CD8-positive, alpha-beta memory T cell (primary cell): ENCODE data around the gene ZFC3H1. TPM values are rescaled to one million over a fixed set of nuclear protein-coding genes. Genes with fewer than 3 reads are reported as not detected.
"Not testable (repeated sequence)": the region's sequence is repeated elsewhere in the genome, so short reads cannot be mapped to it uniquely, and the experiment has no call there.

Source experiments
- CTCF ChIA-PET: fragments of 350-600 bp; sonication (Branson Sonifier 250); formaldehyde crosslinking; loops from one replicate; lab custom pipeline; 2021; ENCODE audit warnings: antibody characterized with exemption; lab: Charles Lee
- POLR2A ChIA-PET: fragments of 350-600 bp; sonication (Branson Sonifier 250); formaldehyde crosslinking; loops from one replicate; lab custom pipeline; 2021; ENCODE audit warnings: antibody characterized with exemption; lab: Charles Lee
- DNase-seq, 5 donors: peaks; one replicate each; pipeline versions ENCODE4 v3.0.0 to v3.0.0-alpha.2; 2020 to 2022; ENCODE audit warnings: mixed read lengths in 1 of 5
- H3K27ac ChIP-seq: one replicate; pipeline ENCODE4 v1.7.0; 2013; ENCODE audit warnings: low read depth, mild to moderate bottlenecking, low read length, moderate library complexity
- H3K27me3 ChIP-seq: 2 replicates; pipeline ENCODE4 v1.7.0; 2013; ENCODE audit warnings: low read length, mild to moderate bottlenecking; ENCODE audit not compliant: insufficient read depth, poor library complexity, severe bottlenecking
- H3K36me3 ChIP-seq: 2 replicates; pipeline ENCODE4 v1.7.0; 2013; ENCODE audit warnings: mild to moderate bottlenecking, low read length, moderate library complexity; ENCODE audit not compliant: insufficient read depth
- H3K4me1 ChIP-seq: 2 replicates; pipeline ENCODE4 v1.7.0; 2013; ENCODE audit warnings: mild to moderate bottlenecking, low read length, moderate library complexity; ENCODE audit not compliant: insufficient read depth
- H3K4me3 ChIP-seq: 2 replicates; pipeline ENCODE4 v1.7.0; 2013; ENCODE audit warnings: mild to moderate bottlenecking, low read length
- H3K9me3 ChIP-seq: 2 replicates; pipeline ENCODE4 v1.7.0; 2013; ENCODE audit warnings: mild to moderate bottlenecking, low read length
- H3K27ac Mint-ChIP-seq, 8 donors: one replicate each; pipeline ENCODE4 v1.8.0; 2020 to 2021; ENCODE audit warnings: mixed read lengths in 8 of 8, mild to moderate bottlenecking in 6 of 8, inconsistent platforms in 3 of 8, moderate library complexity in 3 of 8
- H3K27me3 Mint-ChIP-seq, 2 donors: one replicate each; pipeline ENCODE4 v1.8.0; 2020 to 2021; ENCODE audit warnings: mixed read lengths in 2 of 2, mild to moderate bottlenecking in 1 of 2, moderate library complexity in 1 of 2
- H3K36me3 Mint-ChIP-seq, 3 donors: one replicate each; pipeline ENCODE4 v1.8.0; 2020 to 2021; ENCODE audit warnings: mixed read lengths in 3 of 3, inconsistent platforms in 1 of 3, mild to moderate bottlenecking in 1 of 3
- H3K4me1 Mint-ChIP-seq, 3 donors: one replicate each; pipeline ENCODE4 v1.8.0; 2020 to 2021; ENCODE audit warnings: mixed read lengths in 3 of 3, inconsistent platforms in 1 of 3, mild to moderate bottlenecking in 1 of 3
- H3K4me3 Mint-ChIP-seq, 7 donors: one replicate each; pipeline ENCODE4 v1.8.0; 2020 to 2021; ENCODE audit warnings: mixed read lengths in 7 of 7, mild to moderate bottlenecking in 6 of 7, moderate library complexity in 4 of 7, inconsistent platforms in 2 of 7
- H3K9me3 Mint-ChIP-seq, 5 donors: one replicate each; pipeline ENCODE4 v1.8.0; 2020 to 2022; ENCODE audit warnings: mixed read lengths in 5 of 5, mild to moderate bottlenecking in 3 of 5, moderate library complexity in 2 of 5, inconsistent platforms in 1 of 5
- polyA plus RNA-seq: library from polyadenylated mRNA; unstranded; fragments of 300-500 nt; fragmentation: Illumina TruSeq; gene quantifications from one replicate; pipeline ENCODE4 v1.2.3, GENCODE V29; 2021
- total RNA-seq, 2 experiments: library from RNA; stranded (reverse); gene quantifications; one replicate each; pipeline ENCODE4 v1.2.3, GENCODE V29; 2021

ZFC3H1 gene
- total and polyA plus RNA-seq, 3 experiments from 2014 or later = 27.9 to 42.6 (median 37.5) TPM

DNA sequence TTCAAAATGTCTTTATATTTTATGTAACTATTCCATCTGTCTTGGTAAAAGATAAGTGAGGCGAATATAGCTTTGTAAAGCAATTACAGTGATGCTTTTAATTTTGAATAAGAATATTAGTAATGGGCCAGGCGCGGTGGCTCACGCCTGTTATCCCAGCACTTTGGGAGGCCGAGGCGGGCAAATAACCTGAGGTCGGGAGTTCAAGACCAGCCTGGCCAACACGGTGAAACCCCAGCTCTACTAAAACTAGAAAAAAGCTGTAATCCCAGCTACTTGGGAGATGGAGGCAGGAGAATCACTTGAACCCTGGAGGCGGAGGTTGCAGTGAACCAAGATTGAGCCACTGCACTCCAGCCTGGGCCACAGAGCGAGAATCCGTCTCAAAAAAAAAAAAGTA is 23.5 kb upstream of the ZFC3H1 start:
- not testable (repeated sequence) for H3K27me3 Mint-ChIP-seq

DNA sequence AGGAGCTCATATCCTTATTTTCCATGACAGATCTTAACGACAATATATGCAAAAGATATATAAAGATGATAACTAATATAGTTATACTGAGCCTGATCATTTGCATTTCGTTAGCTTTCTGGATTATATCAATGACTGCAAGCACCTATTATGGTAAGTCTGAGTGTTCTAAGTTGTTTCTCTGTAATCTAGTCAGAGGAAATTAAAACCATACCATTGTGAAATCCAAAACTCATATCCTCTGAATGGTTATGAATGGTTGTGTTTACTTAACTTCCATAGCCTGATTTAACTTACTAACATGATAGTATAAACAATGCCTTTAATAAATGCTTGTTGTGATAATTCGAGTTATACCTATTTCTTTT is 23.0 kb upstream of the ZFC3H1 start:
- H3K36me3 Mint-ChIP-seq = peaks cover 0 to 11% (median 0%) of the 10 kb centered on the region in 3 donors
- H3K27ac Mint-ChIP-seq = peak overlapping the region; percentile 58 to 97 (median 94)
- CTCF ChIA-PET = interaction anchor here (1.6 to 3.8 kb wide), 6 partner anchors 9 to 152 kb away, joined by 5 to 34 read pairs (median 10); partner anchors contain the start of genes THAP2 and ZFC3H1

More for the DNA sequence above, 23.5 kb upstream of the ZFC3H1 start:
- Mint-ChIP-seq H3K4me1 (peaks cover 20 to 52% (median 42%) of the 10 kb centered on the region in 3 donors), H3K4me3 (peak overlapping the region in 5 of 7 donors; percentile 41 to 95 (median 90)), H3K36me3 (peaks cover 0 to 13% (median 3%) of the 10 kb centered on the region in 3 donors)
- H3K9me3 Mint-ChIP-seq, H3K27me3 ChIP-seq, H3K9me3 ChIP-seq, H3K27ac Mint-ChIP-seq, H3K36me3 ChIP-seq, H3K4me3 ChIP-seq, DNase-seq: not testable (repeated sequence)
- ChIA-PET CTCF (interaction anchor here (1.0 to 3.7 kb wide), 2 partner anchors 23 to 59 kb away, joined by 3 to 15 read pairs; partner anchors contain the start of gene THAP2), POLR2A (interaction anchor here (0.7 to 5.0 kb wide), 4 partner anchors 24 to 152 kb away, joined by 3 to 74 read pairs (median 12); partner anchors contain the start of genes RAB21, TBC1D15, THAP2 and ZFC3H1)
- Histone ChIP-seq H3K4me1 (peaks cover 24% of the 10 kb centered on the region), H3K27ac (peak overlapping the region; percentile 77)

DNA sequence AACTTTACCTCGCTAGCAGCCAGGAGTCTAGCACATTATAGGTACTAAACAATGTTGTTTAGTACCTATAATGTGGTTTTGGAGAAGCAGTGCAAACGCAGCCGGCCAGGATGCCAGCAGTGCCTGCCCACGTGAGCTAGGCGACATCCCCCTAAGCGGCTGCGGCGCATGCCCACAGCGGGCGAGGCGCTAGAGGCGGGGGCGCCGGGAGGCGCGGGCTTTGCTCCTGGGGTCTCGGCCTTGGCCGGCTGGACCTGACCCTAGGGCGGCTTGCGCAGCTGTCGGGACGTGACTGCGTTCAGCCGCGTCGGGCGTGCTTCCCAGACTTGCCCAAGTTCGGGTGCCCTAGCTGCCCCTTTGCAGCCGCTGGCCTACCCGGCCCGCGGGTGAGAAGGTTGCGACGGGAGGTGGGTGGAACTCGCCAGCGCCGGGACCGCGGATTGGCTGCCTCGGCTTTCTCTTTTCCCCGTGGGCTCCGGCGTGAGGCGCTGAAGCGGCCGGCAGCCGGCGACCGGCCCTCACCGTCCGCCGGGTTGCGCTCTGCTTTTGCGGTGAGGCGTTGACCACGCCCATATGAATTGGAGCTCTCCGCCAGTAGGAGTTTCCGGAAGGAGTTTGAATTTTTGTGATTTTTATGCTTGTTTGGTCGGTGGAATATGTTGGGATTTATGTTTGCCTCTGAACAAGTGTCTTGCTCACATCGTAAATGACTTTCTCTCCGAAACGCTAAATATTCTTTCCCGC is 22.4 kb upstream of the ZFC3H1 start, which contains the start of gene TMEM19:
Gene TMEM19 (plus strand): TSS at position 169 of the 744 bp plus-strand sequence. CDS start 599 bp downstream, outside the sequence.
- Histone ChIP-seq H3K4me1 (peaks cover 24% of the 10 kb centered on the region), H3K4me3 (peak within 1 kb of the TSS; percentile 87), H3K27me3 (no peaks in the 10 kb centered on the region), H3K9me3 (no peaks in the 10 kb centered on the region), H3K36me3 (no peaks in the 10 kb centered on the region), H3K27ac (peak within 1 kb of the TSS; percentile 77)
- H3K36me3 Mint-ChIP-seq = peaks cover 0 to 9% (median 0%) of the 10 kb centered on the region in 3 donors
- peak within 1 kb of the TSS; percentile 58 to 97 (median 94) for H3K27ac Mint-ChIP-seq
- peak within 1 kb of the TSS; percentile 90 to 96 (median 93) for H3K4me3 Mint-ChIP-seq
- H3K4me1 Mint-ChIP-seq = peaks cover 20 to 48% (median 37%) of the 10 kb centered on the region in 3 donors
- peaks cover 0 to 2% of the 10 kb centered on the region in 2 donors for H3K27me3 Mint-ChIP-seq
- POLR2A ChIA-PET = interaction anchor here (0.5 to 5.0 kb wide), 11 partner anchors 8 to 160 kb away, joined by 3 to 74 read pairs (median 5); partner anchors contain the start of genes RAB21, TBC1D15, THAP2 and ZFC3H1
- CTCF ChIA-PET = interaction anchor here (1.0 to 3.8 kb wide), 10 partner anchors 9 to 152 kb away, joined by 3 to 34 read pairs (median 5); partner anchors contain the start of genes THAP2 and ZFC3H1
- H3K9me3 Mint-ChIP-seq = no peaks in the 10 kb centered on the region
- peak; percentile 74 to 90 (median 85) for DNase-seq

More for the DNA sequence above, 23.0 kb upstream of the ZFC3H1 start:
- Histone ChIP-seq H3K36me3 (no peaks in the 10 kb centered on the region), H3K4me3 (peak overlapping the region; percentile 87), H3K27ac (peak overlapping the region; percentile 77), H3K27me3 (no peaks in the 10 kb centered on the region), H3K4me1 (peaks cover 24% of the 10 kb centered on the region), H3K9me3 (no peaks in the 10 kb centered on the region)
- no peak for DNase-seq
- peaks cover 0 to 2% of the 10 kb centered on the region in 2 donors for H3K27me3 Mint-ChIP-seq
- POLR2A ChIA-PET = interaction anchor here (0.5 to 5.0 kb wide), 7 partner anchors 23 to 160 kb away, joined by 3 to 74 read pairs (median 5); partner anchors contain the start of genes RAB21, TBC1D15, THAP2 and ZFC3H1
- H3K4me3 Mint-ChIP-seq = peak overlapping the region; percentile 90 to 96 (median 93)
- H3K4me1 Mint-ChIP-seq = peaks cover 20 to 50% (median 39%) of the 10 kb centered on the region in 3 donors
- H3K9me3 Mint-ChIP-seq = no peaks in the 10 kb centered on the region

DNA sequence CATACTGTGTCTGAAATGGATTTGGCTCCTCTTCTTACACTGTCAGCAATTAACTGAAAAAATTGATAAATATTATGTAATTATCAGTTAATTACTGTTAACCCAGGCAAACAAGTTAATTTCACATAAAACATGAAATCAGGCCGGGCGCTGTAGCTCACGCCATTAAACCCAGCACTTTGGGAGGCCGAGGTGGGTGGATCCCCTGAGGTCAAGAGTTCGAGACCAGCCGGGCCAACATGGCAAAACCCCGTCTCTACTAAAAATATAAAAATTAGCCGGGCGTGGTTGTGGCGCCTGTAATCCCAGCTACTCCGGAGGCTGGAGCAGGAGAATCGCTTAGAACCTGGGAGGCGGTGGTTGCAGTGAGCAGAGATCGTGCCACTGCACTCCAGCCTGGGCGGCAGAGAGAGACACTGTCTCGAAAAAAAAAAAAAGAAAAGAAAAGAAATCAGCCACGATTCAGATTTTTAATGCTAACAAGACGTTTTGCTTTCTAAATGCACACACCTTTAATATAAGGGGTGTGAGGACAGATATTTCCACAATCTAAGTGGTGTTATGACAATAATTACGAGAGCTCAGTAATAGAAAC is 21.8 kb upstream of the ZFC3H1 start:
- peaks cover 20 to 48% (median 37%) of the 10 kb centered on the region in 3 donors for H3K4me1 Mint-ChIP-seq

DNA sequence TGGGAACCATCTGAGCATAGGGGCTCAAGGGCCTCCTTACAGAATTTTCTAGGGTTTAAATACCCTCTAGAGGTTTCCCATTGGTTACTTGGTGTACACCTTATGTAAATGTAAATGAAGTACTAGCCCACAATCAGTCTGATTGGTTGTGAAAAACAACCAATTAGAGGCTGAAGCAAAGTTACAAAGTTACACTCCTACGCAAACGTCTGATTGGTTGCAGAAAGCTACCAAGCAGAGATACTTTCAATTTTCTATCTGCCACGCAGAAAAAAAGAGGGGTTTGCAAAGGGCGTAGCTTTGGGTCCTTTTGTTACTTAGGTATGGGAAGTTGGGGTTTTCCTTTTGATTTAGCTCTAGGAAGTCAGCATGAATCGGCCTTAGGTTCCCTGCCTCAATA is 20.4 kb upstream of the ZFC3H1 start:
- Histone ChIP-seq H3K4me3 (peak overlapping the region; percentile 3), H3K4me1 (peaks cover 24% of the 10 kb centered on the region), H3K36me3 (no peaks in the 10 kb centered on the region), H3K9me3 (no peaks in the 10 kb centered on the region), H3K27me3 (no peaks in the 10 kb centered on the region), H3K27ac (no peak overlapping the region)
- Mint-ChIP-seq H3K36me3 (peaks cover 0 to 4% (median 0%) of the 10 kb centered on the region in 3 donors), H3K4me1 (peaks cover 16 to 40% (median 29%) of the 10 kb centered on the region in 3 donors), H3K9me3 (no peaks in the 10 kb centered on the region), H3K4me3 (peak overlapping the region in 6 of 7 donors; percentile 18 to 60 (median 34)), H3K27me3 (peaks cover 0 to 2% of the 10 kb centered on the region in 2 donors), H3K27ac (peak overlapping the region in 2 of 8 donors; percentile 17 to 36)
- DNase-seq = peak in 1 of 5 donors; percentile 59
- CTCF ChIA-PET = interaction anchor here (3.8 kb wide), 1 partner anchor 20 kb away, joined by 34 read pairs; the partner anchor contains the start of genes THAP2 and ZFC3H1
- POLR2A ChIA-PET = interaction anchor here (0.7 to 5.0 kb wide), 4 partner anchors 9 to 1456 kb away, joined by 3 to 74 read pairs (median 10); partner anchors contain the start of genes RAB21, THAP2 and ZFC3H1

More for the DNA sequence above, 21.8 kb upstream of the ZFC3H1 start:
- peak overlapping the region; percentile 77 for H3K27ac ChIP-seq
- ChIA-PET CTCF (interaction anchor here (0.8 to 3.8 kb wide), 12 partner anchors 8 to 153 kb away, joined by 3 to 34 read pairs (median 4); partner anchors contain the start of genes THAP2 and ZFC3H1), POLR2A (interaction anchor here (0.6 to 5.0 kb wide), 9 partner anchors 8 to 154 kb away, joined by 3 to 74 read pairs (median 5); partner anchors contain the start of genes RAB21, TBC1D15, THAP2 and ZFC3H1)
- peak overlapping the region; percentile 87 for H3K4me3 ChIP-seq
- Mint-ChIP-seq H3K27me3 (peaks cover 0 to 2% of the 10 kb centered on the region in 2 donors), H3K36me3 (peaks cover 0 to 7% (median 0%) of the 10 kb centered on the region in 3 donors), H3K9me3 (no peaks in the 10 kb centered on the region), H3K27ac (peak overlapping the region; percentile 34 to 96 (median 93)), H3K4me3 (peak overlapping the region; percentile 90 to 96 (median 93))
- H3K4me1 ChIP-seq = peaks cover 24% of the 10 kb centered on the region
- no peaks in the 10 kb centered on the region for H3K36me3 ChIP-seq
- no peak for DNase-seq
- H3K27me3 ChIP-seq = no peaks in the 10 kb centered on the region
- H3K9me3 ChIP-seq = no peaks in the 10 kb centered on the region

DNA sequence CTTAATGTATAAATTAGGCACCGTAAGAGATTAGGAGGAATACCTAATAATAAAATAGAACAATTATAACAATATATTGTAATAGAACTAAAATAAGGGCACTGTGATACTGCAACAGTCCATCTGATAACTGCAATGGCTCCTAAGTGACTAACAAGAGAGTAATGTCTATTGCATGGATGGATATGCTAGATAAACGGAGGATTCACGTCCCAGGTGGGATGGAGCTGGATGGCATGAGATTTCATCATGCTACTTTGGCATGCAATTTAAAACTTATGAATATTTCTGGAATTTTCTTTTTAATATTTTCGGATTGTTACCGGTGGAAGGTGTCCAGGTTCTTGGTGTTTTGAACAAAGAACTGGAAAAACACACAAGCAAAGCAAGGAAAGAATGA is 20.0 kb upstream of the ZFC3H1 start:
- Histone ChIP-seq H3K27me3 (no peaks in the 10 kb centered on the region), H3K9me3 (no peaks in the 10 kb centered on the region), H3K4me3 (no peak overlapping the region), H3K4me1 (peaks cover 24% of the 10 kb centered on the region), H3K27ac (no peak overlapping the region), H3K36me3 (no peaks in the 10 kb centered on the region)
- peak overlapping the region in 1 of 7 donors; percentile 43 for H3K4me3 Mint-ChIP-seq
- H3K27ac Mint-ChIP-seq = no peak overlapping the region
- peaks cover 0 to 2% of the 10 kb centered on the region in 2 donors for H3K27me3 Mint-ChIP-seq
- ChIA-PET CTCF (interaction anchor here (3.8 kb wide), 1 partner anchor 19 kb away, joined by 34 read pairs; the partner anchor contains the start of genes THAP2 and ZFC3H1), POLR2A (interaction anchor here (5.0 kb wide), 1 partner anchor 20 kb away, joined by 74 read pairs; the partner anchor contains the start of genes THAP2 and ZFC3H1)
- H3K4me1 Mint-ChIP-seq = peaks cover 16 to 36% (median 25%) of the 10 kb centered on the region in 3 donors
- H3K9me3 Mint-ChIP-seq = no peaks in the 10 kb centered on the region
- no peak for DNase-seq
- H3K36me3 Mint-ChIP-seq = peaks cover 0 to 4% (median 0%) of the 10 kb centered on the region in 3 donors

DNA sequence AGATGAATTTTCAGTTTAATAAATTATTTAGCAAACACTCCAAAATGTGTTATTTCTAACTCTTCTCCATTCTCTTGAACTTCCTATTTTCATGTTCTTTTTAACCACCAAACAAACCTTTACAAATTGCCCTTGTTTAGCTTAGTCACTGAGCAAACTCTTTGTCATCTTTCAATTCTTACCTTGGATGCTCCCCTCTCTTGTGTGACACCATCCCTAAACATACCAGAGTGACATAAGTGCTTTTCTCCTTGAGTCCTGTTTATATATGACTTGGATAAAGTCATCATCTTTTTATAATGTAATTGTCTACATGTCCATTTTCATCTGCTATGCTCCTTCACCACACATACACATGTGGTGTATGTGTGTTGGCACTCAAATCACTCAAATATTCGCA is 18.8 kb upstream of the ZFC3H1 start:
- DNase-seq = no peak
- no peaks in the 10 kb centered on the region for H3K9me3 Mint-ChIP-seq
- H3K4me1 Mint-ChIP-seq = peaks cover 7 to 24% (median 13%) of the 10 kb centered on the region in 3 donors
- CTCF ChIA-PET = no interaction called here
- Histone ChIP-seq H3K4me3 (no peak overlapping the region), H3K36me3 (no peaks in the 10 kb centered on the region), H3K9me3 (no peaks in the 10 kb centered on the region), H3K27me3 (no peaks in the 10 kb centered on the region), H3K27ac (no peak overlapping the region), H3K4me1 (peaks cover 20% of the 10 kb centered on the region)
- POLR2A ChIA-PET = no interaction called here
- H3K36me3 Mint-ChIP-seq = peaks cover 0 to 4% (median 0%) of the 10 kb centered on the region in 3 donors
- H3K4me3 Mint-ChIP-seq = no peak overlapping the region
- H3K27me3 Mint-ChIP-seq = no peaks in the 10 kb centered on the region
- peak overlapping the region in 1 of 8 donors; percentile 56 for H3K27ac Mint-ChIP-seq
